ENCODE measurements around the gene IL15. TPM values are rescaled to one million over a fixed set of nuclear protein-coding genes. Genes with fewer than 3 reads are reported as not detected.

The IL15 gene
- total RNA-seq, 1 experiment from 2014 or later, result 8.9 TPM

DNA sequence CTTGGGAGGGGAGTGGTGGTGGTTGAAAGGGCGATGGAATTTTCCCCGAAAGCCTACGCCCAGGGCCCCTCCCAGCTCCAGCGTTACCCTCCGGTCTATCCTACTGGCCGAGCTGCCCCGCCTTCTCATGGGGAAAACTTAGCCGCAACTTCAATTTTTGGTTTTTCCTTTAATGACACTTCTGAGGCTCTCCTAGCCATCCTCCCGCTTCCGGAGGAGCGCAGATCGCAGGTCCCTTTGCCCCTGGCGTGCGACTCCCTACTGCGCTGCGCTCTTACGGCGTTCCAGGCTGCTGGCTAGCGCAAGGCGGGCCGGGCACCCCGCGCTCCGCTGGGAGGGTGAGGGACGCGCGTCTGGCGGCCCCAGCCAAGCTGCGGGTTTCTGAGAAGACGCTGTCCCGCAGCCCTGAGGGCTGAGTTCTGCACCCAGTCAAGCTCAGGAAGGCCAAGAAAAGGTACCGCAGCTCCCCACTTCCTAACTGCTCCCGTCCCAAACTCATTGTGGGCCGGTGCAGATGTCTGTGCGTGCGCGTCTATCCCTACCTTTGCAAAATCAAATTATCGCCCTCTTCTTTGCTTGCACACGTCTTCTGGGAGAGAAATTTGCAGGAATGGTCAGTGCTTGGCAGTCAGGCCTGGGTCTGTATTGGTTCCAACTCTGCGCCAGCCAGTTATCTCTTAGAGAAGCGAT is 533 bp downstream of the IL15 start:
- peaks cover 19% of the 10 kb centered on the region for H3K4me1 ChIP-seq (replicated peaks)
- H3K4me3 ChIP-seq, result peak overlapping the region; percentile 71
- H3K9me3 ChIP-seq (replicated peaks), result no peaks in the 10 kb centered on the region
- DNase-seq (ENCODE audit: low read depth in 1 of 2, low spot score in 2 of 2), result peak; percentile 58 to 89
- no peaks in the 10 kb centered on the region; the same call in 1 of the 2 replicates for H3K36me3 ChIP-seq
- peak overlapping the region; percentile 86 for H3K27ac ChIP-seq
- no peaks in the 10 kb centered on the region for H3K27me3 ChIP-seq (replicated peaks)

DNA sequence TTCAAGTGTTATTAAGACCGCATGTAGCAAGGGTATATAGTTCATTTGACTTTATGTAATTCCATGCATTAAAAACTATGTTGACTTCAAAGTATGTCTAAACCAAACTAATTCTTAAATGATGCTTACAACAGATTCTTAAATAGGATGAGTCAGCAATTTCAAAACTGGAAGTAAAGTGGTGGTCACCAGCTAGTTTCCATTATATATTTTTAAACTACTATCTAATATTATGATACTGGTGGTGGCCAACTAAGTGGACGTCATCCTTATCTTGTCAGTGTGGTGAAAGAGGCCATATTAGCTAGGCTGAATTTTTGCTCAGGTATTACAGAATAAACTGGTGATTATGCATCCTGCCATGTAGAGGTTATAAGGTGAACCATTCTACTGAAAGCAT is 1.2 kb downstream of the IL15 start:
- no peaks in the 10 kb centered on the region for H3K27me3 ChIP-seq (replicated peaks)
- no peaks in the 10 kb centered on the region for H3K9me3 ChIP-seq (replicated peaks)
- H3K27ac ChIP-seq, result peak overlapping the region; percentile 86
- no peaks in the 10 kb centered on the region; the same call in 1 of the 2 replicates for H3K36me3 ChIP-seq
- no peak for DNase-seq (ENCODE audit: low read depth in 1 of 2, low spot score in 2 of 2)
- peaks cover 24% of the 10 kb centered on the region for H3K4me1 ChIP-seq (replicated peaks)
- H3K4me3 ChIP-seq, result peak overlapping the region; percentile 71

DNA sequence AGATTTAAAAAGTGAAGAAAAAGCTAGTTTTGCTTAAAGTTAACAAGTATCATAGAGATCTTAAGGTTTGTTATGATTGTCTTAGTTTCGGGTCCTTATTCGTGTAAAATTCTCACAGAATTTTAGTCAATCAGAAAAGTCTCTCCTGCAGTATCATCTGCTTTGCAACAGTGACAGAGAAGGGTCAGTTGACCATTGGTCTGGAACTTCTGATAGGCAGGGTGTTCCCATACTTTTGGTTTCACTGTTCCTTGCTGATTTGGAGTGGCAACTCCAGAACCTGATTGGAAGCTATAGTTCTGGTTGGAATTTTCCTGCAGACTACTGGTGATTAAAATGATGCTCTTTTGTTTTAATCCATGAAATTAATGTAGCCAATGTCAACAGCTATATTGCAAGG is 1.8 kb downstream of the IL15 start:
- Histone ChIP-seq H3K36me3 (no peaks in the 10 kb centered on the region; the same call in 1 of the 2 replicates), H3K4me1 (replicated peaks) (peaks cover 31% of the 10 kb centered on the region), H3K27ac (no peak overlapping the region), H3K27me3 (replicated peaks) (no peaks in the 10 kb centered on the region), H3K4me3 (no peak overlapping the region; the same call in 1 of the 2 replicates), H3K9me3 (replicated peaks) (no peaks in the 10 kb centered on the region)
- no peak for DNase-seq (ENCODE audit: low read depth in 1 of 2, low spot score in 2 of 2)

DNA sequence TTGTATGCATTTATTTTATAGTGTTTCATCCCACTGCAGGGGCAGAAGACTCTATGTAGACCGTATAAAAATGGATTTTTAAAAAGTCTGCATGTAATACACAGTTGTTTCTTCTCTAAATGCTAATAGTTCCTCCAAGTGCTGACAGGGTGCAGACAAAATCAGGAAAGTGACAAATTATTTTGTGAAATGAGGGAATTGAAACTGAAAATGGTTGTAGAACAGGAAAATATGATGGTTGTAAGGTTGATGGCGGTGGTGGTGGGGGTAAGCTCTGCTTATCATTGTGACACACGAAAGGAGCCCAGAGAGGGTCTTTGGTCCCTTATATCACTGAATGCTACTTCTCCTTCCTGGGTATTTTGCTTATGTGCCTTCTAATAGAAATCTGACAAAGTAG is 4.3 kb downstream of the IL15 start:
- DNase-seq (ENCODE audit: low read depth in 1 of 2, low spot score in 2 of 2), result no peak
- peaks cover 54% of the 10 kb centered on the region for H3K4me1 ChIP-seq (replicated peaks)
- no peaks in the 10 kb centered on the region for H3K27me3 ChIP-seq (replicated peaks)
- H3K9me3 ChIP-seq (replicated peaks), result no peaks in the 10 kb centered on the region
- no peak overlapping the region for H3K27ac ChIP-seq
- H3K4me3 ChIP-seq, result no peak overlapping the region
- H3K36me3 ChIP-seq, result no peaks in the 10 kb centered on the region; the same call in 1 of the 2 replicates

DNA sequence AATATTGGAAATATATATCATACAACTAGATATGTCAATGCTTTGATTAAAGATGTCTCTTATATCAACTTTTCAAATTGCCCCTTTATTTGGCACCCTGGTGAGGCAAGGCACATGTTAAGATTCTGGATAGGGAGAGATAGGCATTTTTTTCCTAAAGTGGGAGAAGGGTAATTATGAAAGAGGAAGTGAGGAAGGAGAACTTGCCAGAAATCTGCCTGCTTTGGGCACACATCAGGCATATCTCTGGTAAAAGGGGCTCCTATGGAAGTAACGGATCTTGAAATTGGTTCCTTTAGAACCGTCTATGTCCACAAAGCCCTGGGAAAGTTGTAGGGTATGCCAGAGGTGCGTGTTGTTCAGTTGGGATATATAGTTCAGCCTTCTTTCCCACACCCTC is 5.7 kb downstream of the IL15 start:
- Histone ChIP-seq H3K36me3 (no peaks in the 10 kb centered on the region), H3K4me1 (replicated peaks) (peaks cover 64% of the 10 kb centered on the region), H3K27ac (no peak overlapping the region), H3K27me3 (replicated peaks) (no peaks in the 10 kb centered on the region), H3K4me3 (no peak overlapping the region), H3K9me3 (replicated peaks) (no peaks in the 10 kb centered on the region)
- no peak for DNase-seq (ENCODE audit: low read depth in 1 of 2, low spot score in 2 of 2)

DNA sequence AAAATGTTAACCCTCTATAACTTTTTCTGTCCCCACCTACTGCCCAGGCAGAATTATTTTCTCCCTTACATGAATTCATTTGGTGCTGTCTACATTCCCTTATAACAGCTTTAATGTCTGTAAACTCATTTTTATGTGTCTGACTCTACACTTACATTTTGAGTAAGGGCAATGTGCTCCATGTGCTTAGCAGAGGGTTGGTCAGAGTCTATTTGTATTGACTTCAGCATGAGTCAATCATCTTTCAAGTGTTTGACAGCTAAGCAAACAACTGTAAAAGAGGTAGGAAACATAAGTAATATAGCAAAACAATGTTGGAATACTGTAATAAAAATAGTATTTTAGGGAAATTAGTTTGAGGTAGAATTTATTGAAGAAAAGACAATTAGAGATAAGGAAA is 6.3 kb downstream of the IL15 start:
- Histone ChIP-seq H3K4me1 (replicated peaks) (peaks cover 64% of the 10 kb centered on the region), H3K27ac (no peak overlapping the region)

DNA sequence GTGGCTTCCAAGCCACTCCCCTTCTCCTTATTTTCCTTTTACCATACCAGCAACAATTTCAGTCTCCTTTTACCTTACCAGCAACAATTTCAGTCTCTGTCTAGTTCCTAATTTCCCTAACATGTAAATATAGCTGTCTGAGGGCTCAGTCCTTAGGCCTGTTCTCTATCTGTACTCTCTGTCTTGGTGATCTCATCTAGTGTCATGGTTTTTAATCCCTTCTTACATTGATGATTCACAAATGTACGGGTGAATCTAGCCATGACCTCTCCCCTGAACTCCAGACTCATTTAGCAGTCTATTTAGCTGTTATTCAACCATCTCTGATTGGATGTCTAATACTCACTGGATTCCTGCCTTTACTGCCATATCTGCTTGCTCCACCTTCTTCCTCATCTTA is 7.2 kb downstream of the IL15 start:
- Histone ChIP-seq H3K4me3 (no peak overlapping the region), H3K27me3 (replicated peaks) (no peaks in the 10 kb centered on the region), H3K4me1 (replicated peaks) (peaks cover 56% of the 10 kb centered on the region), H3K27ac (peak overlapping the region; percentile 46), H3K9me3 (replicated peaks) (no peaks in the 10 kb centered on the region), H3K36me3 (no peaks in the 10 kb centered on the region)
- DNase-seq (ENCODE audit: low read depth in 1 of 2, low spot score in 2 of 2), result peak in 1 of 2 experiments; percentile 51

More for the DNA sequence above, 6.3 kb downstream of the IL15 start:
- H3K27me3 ChIP-seq (replicated peaks), result no peaks in the 10 kb centered on the region
- no peaks in the 10 kb centered on the region for H3K9me3 ChIP-seq (replicated peaks)
- H3K4me3 ChIP-seq, result no peak overlapping the region
- no peak for DNase-seq (ENCODE audit: low read depth in 1 of 2, low spot score in 2 of 2)
- no peaks in the 10 kb centered on the region for H3K36me3 ChIP-seq

DNA sequence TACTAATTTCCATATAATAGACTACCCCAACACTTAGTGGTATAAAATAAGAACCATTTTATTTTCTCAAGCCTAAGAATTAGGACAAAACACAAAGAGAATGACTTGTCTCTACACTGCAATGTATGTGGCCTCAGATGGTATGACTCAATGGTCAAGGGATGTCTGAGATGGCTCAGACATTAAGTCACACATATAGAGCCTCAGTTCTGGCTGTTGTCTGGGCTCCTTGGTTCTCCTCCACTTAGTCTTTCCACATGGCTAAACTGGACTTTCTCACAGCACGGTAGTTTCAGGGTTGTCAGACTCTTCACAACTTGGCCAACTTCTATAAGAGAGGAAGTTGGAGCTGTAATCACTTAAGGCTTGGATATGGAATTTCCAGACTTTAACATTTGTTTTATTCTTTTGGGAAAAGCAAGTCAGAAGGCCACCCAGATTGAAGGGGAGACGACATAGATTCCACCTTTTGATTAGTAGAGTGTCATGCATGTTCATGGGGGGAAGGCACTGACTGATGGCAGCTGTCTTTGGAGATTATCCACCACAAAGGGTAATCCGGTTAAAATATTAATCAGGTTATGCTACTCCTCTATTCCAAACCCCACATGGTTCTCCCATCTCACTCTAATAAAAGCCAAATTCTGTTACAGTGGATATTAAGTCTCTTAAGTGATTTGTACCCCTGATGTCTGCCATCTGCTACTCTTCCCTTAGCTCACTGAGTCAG is 9.4 kb downstream of the IL15 start:
- peaks cover 57% of the 10 kb centered on the region for H3K4me1 ChIP-seq (replicated peaks)
- H3K9me3 ChIP-seq (replicated peaks), result no peaks in the 10 kb centered on the region
- H3K36me3 ChIP-seq, result no peaks in the 10 kb centered on the region; the same call in 1 of the 2 replicates
- H3K4me3 ChIP-seq, result no peak overlapping the region
- no peaks in the 10 kb centered on the region for H3K27me3 ChIP-seq (replicated peaks)
- H3K27ac ChIP-seq, result peak overlapping the region; percentile 86
- DNase-seq (ENCODE audit: low read depth in 1 of 2, low spot score in 2 of 2), result peak; percentile 67 to 77

DNA sequence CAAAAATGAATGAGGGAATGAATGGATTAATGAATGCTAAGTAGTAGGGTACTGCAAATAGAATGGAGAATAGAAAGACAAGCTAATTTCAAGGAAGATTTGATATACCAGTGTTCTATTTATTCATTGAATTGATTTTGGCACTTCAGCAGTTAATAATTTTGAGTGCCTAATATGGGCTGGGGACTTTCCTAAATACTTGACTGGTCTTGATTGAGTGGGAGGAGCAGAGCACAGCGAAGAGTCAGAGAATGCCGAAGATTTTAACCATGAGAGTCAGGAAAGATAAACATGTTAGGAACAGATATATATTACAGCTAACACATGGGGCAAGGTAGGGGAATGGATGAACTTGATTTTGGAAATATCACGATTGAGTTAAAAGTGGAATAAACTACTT is 10.6 kb downstream of the IL15 start:
- Histone ChIP-seq H3K36me3 (no peaks in the 10 kb centered on the region; the same call in 1 of the 2 replicates), H3K4me1 (replicated peaks) (peaks cover 65% of the 10 kb centered on the region), H3K27ac (no peak overlapping the region), H3K27me3 (replicated peaks) (no peaks in the 10 kb centered on the region), H3K9me3 (replicated peaks) (no peaks in the 10 kb centered on the region), H3K4me3 (no peak overlapping the region)
- no peak for DNase-seq (ENCODE audit: low read depth in 1 of 2, low spot score in 2 of 2)

DNA sequence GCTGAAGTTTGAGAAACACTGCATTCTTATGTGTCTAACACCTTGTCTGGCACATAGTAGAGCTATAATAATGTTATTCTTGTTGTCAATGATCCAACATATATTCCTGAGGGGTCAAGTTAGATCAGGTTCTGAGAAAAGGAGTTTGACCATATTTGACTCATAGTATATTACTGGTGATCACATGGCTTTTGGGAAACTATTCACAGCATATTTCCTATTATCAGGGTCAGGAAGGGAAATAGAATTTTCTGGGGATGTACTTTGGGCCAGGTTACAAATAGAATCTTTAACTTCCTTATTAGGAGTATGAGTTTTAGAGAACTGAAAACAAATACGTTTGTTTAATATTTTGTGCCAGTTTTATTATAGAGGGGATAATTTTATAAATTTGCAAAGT is 11.6 kb downstream of the IL15 start:
- no peak for DNase-seq (ENCODE audit: low read depth in 1 of 2, low spot score in 2 of 2)

DNA sequence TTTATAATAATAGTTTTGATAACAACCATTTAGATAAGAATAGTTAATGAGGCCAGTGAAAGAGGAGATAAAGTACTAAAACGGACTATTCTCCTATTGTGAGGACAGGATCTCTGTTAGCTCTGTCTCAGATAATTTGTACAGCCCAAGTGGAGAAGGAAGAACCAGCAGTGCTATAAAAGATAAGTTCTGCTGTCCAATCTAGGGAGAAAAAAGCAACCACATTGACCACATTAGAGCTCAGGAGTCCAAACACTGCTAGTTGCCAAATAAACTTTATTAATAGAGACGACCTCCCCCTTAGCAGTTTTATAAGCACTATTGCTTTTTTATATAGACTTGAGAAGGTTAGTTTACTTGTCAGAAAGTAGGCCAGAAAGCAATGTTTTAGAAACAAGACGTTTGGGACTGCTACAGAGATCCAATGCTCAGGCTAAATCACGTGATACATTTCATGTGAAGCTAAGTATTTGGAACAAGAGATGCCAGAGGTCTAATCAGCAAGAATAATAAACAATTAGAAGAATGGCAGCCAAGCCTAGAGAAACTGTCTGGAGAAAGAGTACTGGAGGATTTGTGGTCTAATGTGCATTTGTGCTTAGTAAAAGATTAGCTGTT is 15.9 kb downstream of the IL15 start:
- peak in 1 of 2 experiments; percentile 85 for DNase-seq (ENCODE audit: low read depth in 1 of 2, low spot score in 2 of 2)
- Histone ChIP-seq H3K27ac (peak overlapping the region; percentile 29), H3K36me3 (no peaks in the 10 kb centered on the region; the same call in 1 of the 2 replicates), H3K4me3 (no peak overlapping the region), H3K9me3 (replicated peaks) (no peaks in the 10 kb centered on the region), H3K4me1 (replicated peaks) (peaks cover 38% of the 10 kb centered on the region), H3K27me3 (replicated peaks) (no peaks in the 10 kb centered on the region)

More for the DNA sequence above, 11.6 kb downstream of the IL15 start:
- Histone ChIP-seq H3K9me3 (replicated peaks) (no peaks in the 10 kb centered on the region), H3K27me3 (replicated peaks) (no peaks in the 10 kb centered on the region), H3K36me3 (no peaks in the 10 kb centered on the region; the same call in 1 of the 2 replicates), H3K4me3 (no peak overlapping the region), H3K4me1 (replicated peaks) (peaks cover 66% of the 10 kb centered on the region), H3K27ac (no peak overlapping the region)

DNA sequence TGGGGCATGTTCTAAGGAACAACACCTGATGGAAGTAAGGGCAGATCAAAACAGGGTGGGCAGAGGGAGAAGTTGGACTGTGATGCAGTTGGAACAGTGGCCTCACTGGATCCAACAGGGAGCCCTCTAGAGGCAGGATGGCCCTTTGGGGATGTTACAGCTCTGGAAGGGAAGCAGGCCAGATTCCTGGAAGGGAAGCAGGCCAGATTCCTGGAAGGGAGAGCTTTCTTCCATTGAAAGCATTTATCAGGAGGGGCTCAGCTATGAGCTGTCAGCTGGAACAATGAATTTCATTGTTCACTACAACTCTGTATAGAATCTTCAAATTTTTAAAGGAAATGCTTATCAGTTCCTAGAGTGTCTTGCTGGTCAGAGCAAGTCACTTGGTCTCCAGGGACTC is 17.7 kb downstream of the IL15 start:
- peak; percentile 50 to 62 for DNase-seq (ENCODE audit: low read depth in 1 of 2, low spot score in 2 of 2)
- Histone ChIP-seq H3K4me1 (replicated peaks) (peaks cover 33% of the 10 kb centered on the region), H3K9me3 (replicated peaks) (no peaks in the 10 kb centered on the region), H3K4me3 (no peak overlapping the region), H3K36me3 (no peaks in the 10 kb centered on the region; the same call in 1 of the 2 replicates), H3K27me3 (replicated peaks) (no peaks in the 10 kb centered on the region), H3K27ac (no peak overlapping the region)

DNA sequence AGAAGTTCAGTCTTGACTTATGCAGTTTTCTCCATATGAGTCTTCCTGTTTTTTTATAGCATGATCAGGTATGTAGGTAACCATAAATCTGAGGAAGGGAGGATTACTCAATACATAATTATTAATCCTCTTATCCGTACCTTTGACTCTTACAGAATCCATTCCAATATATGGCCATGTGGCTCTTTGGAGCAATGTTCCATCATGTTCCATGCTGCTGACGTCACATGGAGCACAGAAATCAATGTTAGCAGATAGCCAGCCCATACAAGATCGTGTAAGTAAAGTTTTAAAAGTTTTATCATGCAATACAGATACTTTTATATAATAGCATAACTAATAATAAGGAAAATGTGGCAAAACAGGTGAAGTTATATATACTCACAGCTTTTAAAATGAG is 19.6 kb downstream of the IL15 start:
- Histone ChIP-seq H3K36me3 (no peaks in the 10 kb centered on the region), H3K27ac (no peak overlapping the region), H3K9me3 (replicated peaks) (no peaks in the 10 kb centered on the region), H3K4me3 (no peak overlapping the region), H3K4me1 (replicated peaks) (peaks cover 45% of the 10 kb centered on the region), H3K27me3 (replicated peaks) (no peaks in the 10 kb centered on the region)
- DNase-seq (ENCODE audit: low read depth in 1 of 2, low spot score in 2 of 2), result no peak

Measured in SJSA1 (cell line).